Naive thymus-derived CD4-positive, alpha-beta T cell (primary cell): ENCODE measurements around the gene GSTT4. TPM values are rescaled to one million over a fixed set of nuclear protein-coding genes. Genes with fewer than 3 reads are reported as not detected.
"Not testable (repeated sequence)": the region's sequence is repeated elsewhere in the genome, so short reads cannot be mapped to it uniquely, and the experiment has no call there.

Source experiments
- ATAC-seq: fragments of 150-1000 bp; cut with Tn5 transposase; 2 replicates; pipeline ENCODE4 v1.10.0; 2021; ENCODE audit warnings: mild to moderate bottlenecking, moderate library complexity
- CTCF ChIA-PET: fragments of 350-600 bp; sonication (Branson Sonifier 250); formaldehyde crosslinking; loops from one replicate; lab custom pipeline; 2021; ENCODE audit warnings: antibody characterized with exemption; lab: Charles Lee
- POLR2A ChIA-PET: fragments of 350-600 bp; sonication (Branson Sonifier 250); formaldehyde crosslinking; loops from one replicate; lab custom pipeline; 2021; ENCODE audit warnings: antibody characterized with exemption, inconsistent platforms; lab: Charles Lee
- DNase-seq, 9 donors: peaks; one replicate each; pipeline versions ENCODE4 v3.0.0 to v3.0.0-alpha.2; 2020 to 2022; ENCODE audit warnings: mixed read lengths in 1 of 9
- H3K27ac ChIP-seq: one replicate; pipeline ENCODE4 v1.7.0; 2013; ENCODE audit warnings: mild to moderate bottlenecking, low read depth, low read length, moderate library complexity
- H3K27me3 ChIP-seq, 2 donors: one replicate each; pipeline ENCODE4 v1.7.0; 2013; ENCODE audit warnings: low read length in 2 of 2, mild to moderate bottlenecking in 2 of 2, moderate library complexity in 2 of 2; ENCODE audit not compliant: control insufficient read depth in 2 of 2, insufficient read depth in 2 of 2
- H3K36me3 ChIP-seq, 3 experiments: 1 replicate in 2 of 3; 2 replicates in 1 of 3; pipeline ENCODE4 v1.7.0; 2013; ENCODE audit warnings: low read length in 3 of 3, mild to moderate bottlenecking in 3 of 3, moderate library complexity in 1 of 3; ENCODE audit not compliant: insufficient read depth in 3 of 3, control insufficient read depth in 2 of 3
- H3K4me1 ChIP-seq, 2 donors: one replicate each; pipeline ENCODE4 v1.7.0; 2013; ENCODE audit warnings: low read length in 2 of 2, mild to moderate bottlenecking in 2 of 2, moderate library complexity in 1 of 2; ENCODE audit not compliant: control insufficient read depth in 2 of 2, insufficient read depth in 2 of 2
- H3K4me3 ChIP-seq: 2 replicates; pipeline ENCODE4 v1.7.0; 2013; ENCODE audit warnings: mild to moderate bottlenecking, low read length
- H3K9me3 ChIP-seq, 3 experiments: 1 replicate in 2 of 3; 2 replicates in 1 of 3; pipeline ENCODE4 v1.7.0; 2013; ENCODE audit warnings: low read length in 3 of 3; ENCODE audit not compliant: control insufficient read depth in 2 of 3
- H3K27ac Mint-ChIP-seq, 9 donors: one replicate each; pipeline ENCODE4 v1.8.0; 2020 to 2022; ENCODE audit warnings: mixed read lengths in 9 of 9, mild to moderate bottlenecking in 8 of 9, moderate library complexity in 5 of 9, inconsistent platforms in 2 of 9
- H3K27me3 Mint-ChIP-seq, 5 donors: one replicate each; pipeline ENCODE4 v1.8.0; 2021 to 2022; ENCODE audit warnings: mixed read lengths in 5 of 5, mild to moderate bottlenecking in 1 of 5
- H3K36me3 Mint-ChIP-seq, 5 donors: one replicate each; pipeline ENCODE4 v1.8.0; 2020 to 2022; ENCODE audit warnings: mixed read lengths in 5 of 5, mild to moderate bottlenecking in 3 of 5, inconsistent platforms in 1 of 5
- H3K4me1 Mint-ChIP-seq, 7 donors: one replicate each; pipeline ENCODE4 v1.8.0; 2020 to 2022; ENCODE audit warnings: mixed read lengths in 7 of 7, mild to moderate bottlenecking in 3 of 7, inconsistent platforms in 1 of 7
- H3K4me3 Mint-ChIP-seq, 10 donors: one replicate each; pipeline ENCODE4 v1.8.0; 2020 to 2022; ENCODE audit warnings: mild to moderate bottlenecking in 10 of 10, mixed read lengths in 10 of 10, moderate library complexity in 6 of 10, inconsistent platforms in 2 of 10
- H3K9me3 Mint-ChIP-seq, 11 donors: one replicate each; pipeline ENCODE4 v1.8.0; 2020 to 2022; ENCODE audit warnings: mixed read lengths in 11 of 11, mild to moderate bottlenecking in 4 of 11, inconsistent platforms in 1 of 11, moderate library complexity in 1 of 11
- intact Hi-C, 2 donors: fragments of 100-400 bp; cut with micrococcal nuclease; formaldehyde crosslinking; loops; one replicate each; pipeline ENCODE4 v1.15.1; 2023
- polyA plus RNA-seq, 2 donors: library from polyadenylated mRNA; unstranded; fragments of 300-500 nt; fragmentation: Illumina TruSeq; gene quantifications; one replicate each; pipeline ENCODE4 v1.2.3, GENCODE V29; 2021
- total RNA-seq, 6 experiments: library from RNA in 5 of 6; stranded (reverse) in 5 of 6; gene quantifications; 1 replicate in 5 of 6; 2 replicates in 1 of 6; pipeline ENCODE4 v1.2.3 and lab custom pipeline; 2021 to 2026

GSTT4 gene
- total and polyA plus RNA-seq, 7 experiments from 2014 or later, result not detected

GRCh38 chr22:23977304-23977703 is 27.9 kb downstream of the GSTT4 start:
- POLR2A ChIA-PET, H3K9me3 Mint-ChIP-seq, intact Hi-C loops: not testable (repeated sequence)

GRCh38 chr22:23974836-23975352 is 30.4 kb downstream of the GSTT4 start:
- peaks cover 3 to 20% (median 4%) of the 10 kb centered on the region in 3 experiments for H3K36me3 ChIP-seq
- H3K27me3 Mint-ChIP-seq, H3K27ac ChIP-seq, H3K27ac Mint-ChIP-seq, H3K9me3 ChIP-seq, POLR2A ChIA-PET, CTCF ChIA-PET, H3K9me3 Mint-ChIP-seq, H3K27me3 ChIP-seq, H3K36me3 Mint-ChIP-seq, H3K4me3 ChIP-seq, H3K4me1 ChIP-seq, H3K4me3 Mint-ChIP-seq, DNase-seq: not testable (repeated sequence)
- intact Hi-C loops, result loop anchor here in 1 of 2 donors (5.0 kb wide), 1 partner anchor 43 kb away; no protein-coding TSS in a partner anchor
- peak; percentile 36 for ATAC-seq
- H3K4me1 Mint-ChIP-seq, result peaks cover 10 to 20% (median 17%) of the 10 kb centered on the region in 7 donors

More at GRCh38 chr22:23977304-23977703, 27.9 kb downstream of the GSTT4 start:
- H3K4me1 ChIP-seq, H3K27me3 Mint-ChIP-seq, H3K27me3 ChIP-seq, H3K27ac ChIP-seq, H3K9me3 ChIP-seq, H3K4me3 Mint-ChIP-seq, H3K4me3 ChIP-seq, DNase-seq, CTCF ChIA-PET, H3K4me1 Mint-ChIP-seq, H3K36me3 ChIP-seq, H3K36me3 Mint-ChIP-seq, ATAC-seq, H3K27ac Mint-ChIP-seq: not testable (repeated sequence)

- intact Hi-C loops, result loop anchor here in 1 of 2 donors (5.0 kb wide), 1 partner anchor 42 kb away; no protein-coding TSS in a partner anchor
- CTCF ChIA-PET, H3K27ac Mint-ChIP-seq, H3K9me3 ChIP-seq, H3K4me1 ChIP-seq, H3K9me3 Mint-ChIP-seq, DNase-seq, H3K4me3 ChIP-seq, POLR2A ChIA-PET, H3K4me3 Mint-ChIP-seq, H3K27me3 Mint-ChIP-seq, H3K27ac ChIP-seq, H3K27me3 ChIP-seq: not testable (repeated sequence)
- H3K36me3 Mint-ChIP-seq, result peaks cover 7 to 11% (median 8%) of the 10 kb centered on the region in 5 donors
- peaks cover 3 to 25% (median 4%) of the 10 kb centered on the region in 3 experiments for H3K36me3 ChIP-seq
- H3K4me1 Mint-ChIP-seq, result peaks cover 11 to 26% (median 21%) of the 10 kb centered on the region in 7 donors
- ATAC-seq, result peak; percentile 98
Observed at GRCh38 chr22:23974345-23974744, 30.9 kb downstream of the GSTT4 start, which contains the start of gene DDT. Gene DDT (minus strand): TSS chr22:23974441. CDS start chr22:23974414, 27 bp downstream.

- H3K9me3 ChIP-seq, H3K4me1 ChIP-seq, ATAC-seq, CTCF ChIA-PET, H3K27me3 Mint-ChIP-seq, H3K9me3 Mint-ChIP-seq, H3K27me3 ChIP-seq, H3K27ac ChIP-seq, DNase-seq, H3K4me3 ChIP-seq: not testable (repeated sequence)
- intact Hi-C loops, result loop anchor here in 1 of 2 donors (5.0 kb wide), 1 partner anchor 40 kb away; no protein-coding TSS in a partner anchor
- POLR2A ChIA-PET, result interaction anchor here (1.7 kb wide), 1 partner anchor 77 kb away, joined by 4 read pairs; the partner anchor contains the start of gene MIF
- peaks cover 7 to 11% (median 8%) of the 10 kb centered on the region in 5 donors for H3K36me3 Mint-ChIP-seq
- peak overlapping the region in 6 of 10 donors; percentile 42 to 62 (median 48) for H3K4me3 Mint-ChIP-seq
- peaks cover 3 to 25% (median 4%) of the 10 kb centered on the region in 3 experiments for H3K36me3 ChIP-seq
- H3K27ac Mint-ChIP-seq, result peak overlapping the region in 1 of 9 donors; percentile 78
- H3K4me1 Mint-ChIP-seq, result peaks cover 13 to 31% (median 26%) of the 10 kb centered on the region in 7 donors
Observed at GRCh38 chr22:23971927-23972326, 33.3 kb downstream of the GSTT4 start.

GRCh38 chr22:23970816-23971486 is 34.3 kb downstream of the GSTT4 start:
- H3K9me3 Mint-ChIP-seq, result no peaks in the 10 kb centered on the region
- H3K36me3 Mint-ChIP-seq, result peaks cover 7 to 11% (median 8%) of the 10 kb centered on the region in 5 donors
- H3K27ac Mint-ChIP-seq, result peak overlapping the region in 3 of 9 donors; percentile 1 to 46 (median 8)
- CTCF ChIA-PET, result interaction anchor here (0.6 kb wide), 1 partner anchor 1264 kb away, joined by 3 read pairs; no protein-coding TSS in a partner anchor
- Histone ChIP-seq H3K27me3 (no peaks in the 10 kb centered on the region), H3K36me3 (peaks cover 3 to 25% (median 4%) of the 10 kb centered on the region in 3 experiments), H3K9me3 (no peaks in the 10 kb centered on the region), H3K4me3 (no peak overlapping the region), H3K27ac (no peak overlapping the region), H3K4me1 (no peaks in the 10 kb centered on the region)
- H3K4me3 Mint-ChIP-seq, result peak overlapping the region in 7 of 10 donors; percentile 3 to 72 (median 38)
- ATAC-seq (no peak), DNase-seq (no peak)
- H3K27me3 Mint-ChIP-seq, result no peaks in the 10 kb centered on the region
- intact Hi-C loops, result loop anchor here in 1 of 2 donors (5.0 kb wide), 1 partner anchor 39 kb away; no protein-coding TSS in a partner anchor
- H3K4me1 Mint-ChIP-seq, result peaks cover 13 to 31% (median 26%) of the 10 kb centered on the region in 7 donors
- POLR2A ChIA-PET, result interaction anchor here (1.7 kb wide), 1 partner anchor 76 kb away, joined by 4 read pairs; the partner anchor contains the start of gene MIF

GRCh38 chr22:23970201-23970641 is 35.0 kb downstream of the GSTT4 start:
- H3K36me3 Mint-ChIP-seq, result peaks cover 7 to 11% (median 8%) of the 10 kb centered on the region in 5 donors
- ChIA-PET POLR2A (no interaction called here), CTCF (no interaction called here)
- ATAC-seq (no peak), DNase-seq (no peak)
- Histone ChIP-seq H3K9me3 (no peaks in the 10 kb centered on the region), H3K36me3 (peaks cover 3 to 25% (median 4%) of the 10 kb centered on the region in 3 experiments), H3K27ac (no peak overlapping the region), H3K4me1 (no peaks in the 10 kb centered on the region), H3K27me3 (no peaks in the 10 kb centered on the region), H3K4me3 (no peak overlapping the region)
- peak overlapping the region in 3 of 9 donors; percentile 0 to 46 (median 1) for H3K27ac Mint-ChIP-seq
- peaks cover 13 to 31% (median 26%) of the 10 kb centered on the region in 7 donors for H3K4me1 Mint-ChIP-seq
- no peaks in the 10 kb centered on the region for H3K27me3 Mint-ChIP-seq
- H3K4me3 Mint-ChIP-seq, result peak overlapping the region in 8 of 10 donors; percentile 0 to 36 (median 5)
- intact Hi-C loops, result loop anchor here in 1 of 2 donors (5.0 kb wide), 1 partner anchor 38 kb away; no protein-coding TSS in a partner anchor
- no peaks in the 10 kb centered on the region for H3K9me3 Mint-ChIP-seq
